Stimulated activated naive CD4-positive, alpha-beta T cell treated with Interleukin-2 at 50 U/mL for 16 hours (primary cell): ENCODE results near the gene RELA.
A peak's percentile ranks its signal among the peaks of the same experiment; 100 is the strongest.
"Not testable (repeated sequence)": the region's sequence is repeated elsewhere in the genome, so short reads cannot be mapped to it uniquely, and the experiment has no call there.

Experiments
- DNase-seq: peaks from one replicate; lab custom pipeline; 2025; lab: John Stamatoyannopoulos, UW

The RELA gene

DNA sequence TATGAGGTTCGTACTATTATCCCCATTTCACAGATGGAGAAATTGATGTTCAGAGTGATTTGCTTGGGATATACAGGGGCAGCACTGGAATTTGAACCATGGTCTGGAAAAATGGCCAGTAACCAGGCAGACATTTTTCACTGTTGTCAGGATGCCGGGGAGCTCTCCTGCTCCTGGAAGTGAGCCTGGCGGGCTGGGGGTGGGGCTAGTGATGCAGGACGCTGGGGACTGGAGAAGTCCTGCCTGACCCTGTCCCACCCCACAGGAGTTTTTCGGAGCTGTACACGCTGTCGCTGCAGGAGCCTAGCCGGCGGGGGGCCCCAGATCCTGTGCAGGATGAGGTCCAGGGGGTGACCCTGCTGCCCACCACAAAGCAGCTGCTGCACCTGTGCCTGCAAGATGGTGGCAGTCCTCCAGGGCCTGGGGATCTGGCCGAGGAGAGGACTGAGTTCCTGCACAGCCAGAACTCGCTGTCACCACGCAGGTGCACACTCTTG is 13.7 kb downstream of the RELA start:
- no peak for DNase-seq

DNA sequence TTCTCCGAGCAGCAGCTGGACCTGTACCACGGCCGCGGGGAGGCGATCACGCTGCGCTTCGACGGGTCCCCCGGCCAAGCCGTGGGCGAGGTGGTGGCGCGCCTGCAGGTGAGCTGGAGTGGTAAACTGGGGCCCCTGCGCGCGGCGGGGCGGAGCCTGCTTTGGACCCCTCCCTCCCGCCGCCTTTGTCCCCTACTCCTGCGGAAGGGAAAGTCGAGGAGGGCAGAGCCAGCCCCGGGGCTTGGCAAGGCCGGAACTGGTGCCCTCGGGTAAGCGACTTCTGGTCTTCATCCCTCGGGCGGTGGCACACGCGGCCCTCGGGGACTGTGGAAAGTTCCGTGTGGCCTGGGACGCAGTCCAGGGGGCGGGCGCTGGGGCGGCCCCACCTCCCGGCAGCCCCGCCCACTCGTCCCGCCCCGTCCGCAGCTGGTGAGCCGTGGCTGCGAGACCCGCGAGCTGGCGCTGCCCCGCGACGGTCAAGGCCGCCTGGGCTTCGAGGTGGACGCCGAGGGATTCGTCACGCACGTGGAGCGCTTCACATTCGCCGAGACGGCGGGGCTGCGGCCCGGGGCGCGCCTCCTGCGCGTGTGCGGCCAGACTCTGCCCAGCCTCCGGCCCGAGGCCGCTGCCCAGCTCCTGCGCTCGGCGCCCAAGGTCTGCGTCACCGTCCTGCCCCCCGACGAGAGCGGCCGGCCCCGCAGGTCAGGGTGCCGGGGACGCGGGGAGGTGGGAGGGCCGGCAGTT is 15.6 kb downstream of the RELA start:
- no peak for DNase-seq

DNA sequence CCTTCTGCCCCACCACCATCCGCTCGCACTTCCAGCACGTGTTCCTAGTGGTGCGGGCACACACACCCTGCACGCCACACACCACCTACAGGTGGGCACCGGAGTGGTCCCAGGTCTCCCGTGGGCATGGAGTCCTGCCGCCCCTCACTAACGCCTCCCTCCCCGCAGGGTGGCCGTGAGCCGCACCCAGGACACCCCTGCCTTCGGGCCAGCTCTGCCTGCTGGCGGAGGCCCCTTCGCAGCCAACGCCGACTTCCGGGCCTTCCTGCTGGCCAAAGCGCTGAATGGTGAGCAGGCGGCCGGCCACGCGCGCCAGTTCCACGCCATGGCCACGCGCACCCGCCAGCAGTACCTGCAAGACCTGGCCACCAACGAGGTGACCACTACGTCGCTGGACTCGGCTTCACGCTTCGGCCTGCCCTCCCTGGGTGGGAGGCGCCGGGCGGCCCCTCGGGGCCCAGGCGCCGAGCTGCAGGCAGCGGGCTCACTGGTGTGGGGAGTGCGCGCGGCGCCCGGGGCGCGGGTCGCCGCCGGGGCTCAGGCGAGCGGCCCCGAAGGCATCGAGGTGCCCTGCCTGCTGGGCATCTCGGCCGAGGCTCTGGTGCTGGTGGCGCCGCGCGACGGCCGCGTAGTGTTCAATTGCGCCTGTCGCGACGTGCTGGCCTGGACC is 16.3 kb downstream of the RELA start:
- no peak for DNase-seq

DNA sequence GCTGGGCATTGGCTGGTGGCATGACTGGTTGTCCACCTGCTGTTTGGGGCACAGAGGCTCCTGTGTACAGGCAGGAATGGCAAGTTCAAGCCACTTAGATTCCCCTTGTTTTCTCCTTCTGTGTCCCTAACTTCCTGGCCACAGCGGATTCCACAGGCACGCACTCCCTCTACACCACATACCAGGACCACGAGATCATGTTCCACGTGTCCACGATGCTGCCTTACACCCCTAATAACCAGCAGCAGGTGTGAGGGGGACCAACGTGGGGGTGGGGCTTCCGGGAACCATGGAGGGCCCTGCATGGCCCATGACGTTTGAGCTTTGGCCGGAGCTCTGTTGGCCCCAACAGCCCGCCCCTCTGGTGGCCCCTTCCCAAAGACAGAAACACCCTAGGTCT is 17.0 kb downstream of the RELA start:
- DNase-seq, result no peak

DNA sequence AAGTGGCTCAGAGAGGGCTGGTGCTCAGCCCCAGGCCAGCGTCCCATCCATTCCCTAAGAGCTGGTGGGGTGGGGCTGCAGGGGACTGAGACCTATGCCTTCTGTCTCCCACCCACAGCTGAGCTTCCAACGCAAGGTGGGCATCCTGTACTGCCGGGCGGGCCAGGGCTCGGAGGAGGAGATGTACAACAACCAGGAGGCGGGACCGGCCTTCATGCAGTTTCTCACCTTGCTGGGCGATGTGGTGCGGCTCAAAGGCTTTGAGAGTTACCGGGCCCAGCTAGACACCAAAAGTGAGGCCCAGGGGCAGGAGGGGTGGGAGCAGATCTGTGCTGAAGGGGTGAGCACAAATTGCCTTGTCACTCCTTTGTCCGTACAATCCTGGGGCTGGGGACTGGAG is 17.9 kb downstream of the RELA start:
- no peak for DNase-seq

DNA sequence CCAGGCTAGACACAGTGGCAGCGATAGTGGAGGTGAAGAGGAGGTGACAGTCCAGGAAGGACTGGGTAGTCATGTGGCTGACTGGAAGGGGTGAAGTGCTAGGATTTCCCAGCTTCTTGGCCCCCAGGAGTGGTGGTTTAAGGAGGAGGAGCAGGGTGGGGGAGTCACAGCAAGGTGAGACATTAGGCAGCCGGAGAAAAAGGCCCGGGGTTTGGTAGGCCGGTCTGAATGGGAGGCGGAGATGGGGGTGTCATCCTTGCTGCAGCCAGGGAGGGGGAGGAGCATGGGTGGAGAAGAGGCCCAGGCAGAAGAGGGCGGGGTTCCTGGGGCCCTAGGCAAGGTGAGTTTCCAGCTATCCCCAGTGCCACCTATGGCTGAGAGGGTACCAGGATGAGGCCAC is 18.7 kb downstream of the RELA start:
- DNase-seq, result peak; percentile 14

DNA sequence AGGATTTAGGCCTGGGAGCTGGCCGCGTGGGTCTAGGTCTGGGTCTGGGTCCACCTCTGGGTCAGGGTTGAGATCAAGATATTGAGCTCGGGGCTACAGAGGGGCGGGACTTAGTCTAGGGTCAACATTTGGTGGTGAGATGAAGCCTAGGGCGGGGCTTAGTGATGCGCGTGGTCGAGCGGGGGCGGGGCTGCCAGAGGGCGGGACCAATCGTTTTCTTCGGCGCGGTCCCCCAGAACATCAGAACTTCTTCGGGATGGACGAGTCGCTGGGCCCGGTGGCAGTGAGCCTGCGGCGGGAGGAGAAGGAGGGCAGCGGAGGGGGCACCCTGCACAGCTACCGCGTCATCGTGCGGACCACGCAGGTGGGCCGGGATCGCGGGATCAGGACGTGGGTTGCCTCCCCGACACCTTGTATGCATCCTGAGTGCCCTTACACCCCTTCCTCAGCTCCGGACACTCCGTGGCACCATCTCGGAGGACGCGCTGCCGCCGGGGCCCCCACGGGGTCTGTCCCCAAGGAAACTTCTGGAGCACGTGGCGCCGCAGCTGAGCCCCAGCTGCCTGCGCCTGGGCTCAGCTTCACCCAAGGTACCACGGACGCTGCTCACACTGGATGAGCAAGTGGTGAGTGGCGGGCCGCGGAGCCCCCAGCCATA is 20.6 kb downstream of the RELA start:
- DNase-seq, result no peak

DNA sequence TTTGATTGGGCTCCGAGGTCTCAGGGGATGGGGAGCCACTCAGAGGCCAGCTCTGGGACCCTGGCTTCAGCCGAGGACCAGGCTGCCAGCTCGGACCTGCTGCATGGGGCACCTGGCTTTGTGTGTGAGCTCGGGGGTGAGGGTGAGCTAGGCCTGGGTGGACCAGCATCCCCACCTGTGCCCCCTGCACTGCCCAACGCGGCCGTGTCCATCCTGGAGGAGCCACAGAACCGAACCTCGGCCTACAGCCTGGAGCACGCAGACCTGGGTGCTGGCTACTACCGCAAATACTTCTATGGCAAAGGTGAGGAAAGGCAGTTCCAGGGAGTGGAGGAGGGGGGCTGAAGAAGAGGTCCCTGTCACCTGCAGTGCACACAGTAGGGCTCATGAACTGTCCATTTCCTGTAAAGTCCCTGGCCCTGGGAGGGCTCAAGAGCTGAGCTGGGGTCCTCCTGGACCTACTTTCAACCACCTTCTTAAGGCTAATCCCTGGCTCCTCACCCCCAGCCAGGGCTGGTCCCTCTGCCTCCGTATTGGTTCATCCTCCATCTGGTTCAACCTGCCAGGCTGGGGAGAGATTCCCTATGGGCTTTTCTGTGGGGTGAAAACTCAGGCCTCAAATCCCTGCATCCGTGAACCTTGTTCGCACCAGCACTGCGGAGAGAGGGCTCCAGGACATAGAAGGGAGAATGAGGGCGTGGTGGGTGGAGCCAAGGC is 21.3 kb downstream of the RELA start:
- DNase-seq, result no peak

DNA sequence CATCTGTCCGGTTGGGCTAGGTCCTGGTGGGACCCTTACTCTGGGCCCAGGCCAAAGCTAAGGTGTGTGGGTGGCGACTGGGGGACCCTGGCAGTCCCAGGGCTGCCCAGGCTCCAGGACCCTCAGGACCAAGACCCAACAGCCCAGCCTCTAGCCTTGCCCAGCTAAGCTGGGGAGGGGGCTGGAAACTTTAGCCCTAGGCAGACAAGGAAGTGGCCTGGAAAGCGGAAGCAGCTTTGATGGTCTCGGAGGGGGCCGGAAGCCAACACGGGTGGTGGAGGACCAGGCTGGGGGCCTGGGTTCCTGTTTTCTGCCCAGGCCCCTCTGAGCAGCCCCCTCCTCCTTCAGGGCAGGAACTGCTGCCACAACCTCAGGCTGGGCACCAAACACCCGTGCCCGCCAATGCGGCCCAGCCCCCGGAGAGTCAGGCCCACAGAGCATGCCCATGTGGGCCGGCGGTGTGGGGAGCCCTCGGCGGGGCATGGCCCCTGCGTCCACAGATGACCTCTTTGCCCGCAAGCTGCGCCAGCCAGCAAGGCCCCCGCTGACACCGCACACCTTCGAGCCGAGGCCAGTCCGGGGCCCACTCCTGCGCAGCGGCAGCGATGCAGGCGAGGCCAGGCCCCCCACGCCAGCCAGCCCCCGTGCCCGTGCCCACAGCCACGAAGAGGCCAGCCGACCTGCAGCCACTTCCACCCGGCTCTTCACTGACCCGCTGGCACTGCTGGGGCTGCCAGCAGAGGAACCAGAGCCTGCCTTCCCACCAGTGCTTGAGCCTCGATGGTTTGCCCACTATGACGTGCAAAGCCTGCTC is 22.0 kb downstream of the RELA start:
- DNase-seq, result peak; percentile 11

DNA sequence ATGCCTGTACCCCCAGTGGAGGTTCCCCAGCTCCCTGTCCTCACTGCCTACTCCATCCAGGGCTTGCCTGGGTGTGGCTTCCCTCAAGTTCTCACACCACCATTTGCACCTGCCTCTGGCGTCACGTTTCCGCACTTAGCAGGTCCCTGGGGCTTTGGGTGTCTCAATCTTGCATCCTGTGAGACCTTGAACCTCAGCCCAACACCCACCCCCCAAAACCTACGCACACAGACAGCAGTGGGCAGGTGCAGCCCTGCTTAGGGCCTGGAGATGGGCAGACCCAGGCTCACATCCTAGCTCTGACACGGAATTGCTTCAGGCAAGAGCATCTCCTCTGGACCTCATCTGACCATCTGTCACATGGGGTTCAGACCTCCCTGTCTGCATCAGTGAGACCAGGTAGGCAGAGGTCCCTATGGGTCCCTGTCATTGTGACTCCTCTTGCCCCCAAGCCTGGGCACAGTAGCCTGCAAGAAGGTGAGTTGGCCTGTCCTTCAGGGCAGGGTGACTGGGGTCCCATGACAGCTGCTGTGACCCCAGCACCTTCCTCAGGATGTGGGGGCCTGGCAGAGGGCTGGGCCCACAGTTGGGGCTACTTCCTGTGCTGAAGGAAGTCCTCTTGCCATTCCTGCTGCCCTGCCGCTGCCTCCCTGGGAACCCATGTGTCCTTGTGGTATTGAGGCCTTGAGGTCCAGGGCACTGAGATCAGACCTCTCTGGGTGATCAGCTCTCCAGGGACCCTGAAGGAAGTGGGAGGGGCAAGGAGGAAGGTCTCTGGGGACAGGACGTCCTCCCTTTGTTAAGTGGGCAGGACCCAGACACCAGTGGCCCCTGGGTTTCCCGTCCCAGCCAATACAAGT is 22.9 kb downstream of the RELA start:
- DNase-seq, result peak; percentile 37

DNA sequence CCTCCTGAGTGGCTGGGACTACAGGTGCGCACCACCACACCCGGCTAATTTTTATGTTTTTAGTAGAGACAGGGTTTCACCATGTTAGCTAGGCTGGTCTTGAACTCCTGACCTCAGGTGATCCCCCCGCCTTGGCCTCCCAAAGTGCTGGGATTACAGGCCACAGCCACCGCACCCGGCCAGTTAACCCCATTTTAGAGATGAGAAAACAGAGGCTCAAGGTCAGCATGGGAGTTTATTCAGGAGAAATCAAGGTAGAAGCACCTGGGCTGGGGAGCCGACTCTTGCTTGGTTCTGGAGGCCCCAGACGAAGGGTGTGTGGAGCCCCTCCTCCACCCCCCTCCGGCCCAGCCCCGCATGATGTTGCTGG is 23.5 kb downstream of the RELA start:
- not testable (repeated sequence) for DNase-seq

DNA sequence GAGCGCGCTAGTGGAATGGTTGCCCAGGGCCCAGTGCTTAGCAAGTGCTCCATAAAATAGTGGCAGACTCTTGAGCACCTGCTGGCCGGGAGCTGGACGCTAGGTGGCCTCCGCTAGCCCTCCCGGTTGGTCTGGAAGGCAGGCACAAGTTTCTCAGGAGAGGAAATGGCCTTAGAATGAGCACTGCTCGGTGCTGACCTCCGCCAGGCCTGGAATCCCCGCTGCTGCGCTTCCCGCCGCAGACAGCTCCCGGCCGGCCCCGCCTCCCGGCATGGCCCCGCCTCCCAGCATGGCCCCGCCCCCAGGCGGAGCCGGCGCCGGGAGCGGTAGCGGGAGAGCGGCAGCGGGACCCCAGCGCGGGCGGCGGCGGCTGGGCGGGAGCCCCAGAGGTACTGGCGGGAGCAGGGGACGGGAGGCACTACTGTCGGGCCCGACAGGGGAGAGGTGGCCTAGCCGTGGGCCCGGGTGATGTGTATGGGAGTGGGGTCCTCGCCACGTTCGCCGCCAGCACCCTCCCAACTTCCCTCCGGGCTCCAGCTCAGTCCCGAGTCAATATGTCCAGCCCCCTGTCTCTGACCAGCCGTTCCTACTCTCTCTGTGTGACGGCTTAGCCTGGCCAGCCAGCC is 24.8 kb downstream of the RELA start, which contains the start of gene SIPA1:
TSS of gene SIPA1 (plus strand) at position 308 of the 626 bp plus-strand sequence. CDS start 2,821 bp downstream, outside the sequence.
- DNase-seq, result peak; percentile 54

DNA sequence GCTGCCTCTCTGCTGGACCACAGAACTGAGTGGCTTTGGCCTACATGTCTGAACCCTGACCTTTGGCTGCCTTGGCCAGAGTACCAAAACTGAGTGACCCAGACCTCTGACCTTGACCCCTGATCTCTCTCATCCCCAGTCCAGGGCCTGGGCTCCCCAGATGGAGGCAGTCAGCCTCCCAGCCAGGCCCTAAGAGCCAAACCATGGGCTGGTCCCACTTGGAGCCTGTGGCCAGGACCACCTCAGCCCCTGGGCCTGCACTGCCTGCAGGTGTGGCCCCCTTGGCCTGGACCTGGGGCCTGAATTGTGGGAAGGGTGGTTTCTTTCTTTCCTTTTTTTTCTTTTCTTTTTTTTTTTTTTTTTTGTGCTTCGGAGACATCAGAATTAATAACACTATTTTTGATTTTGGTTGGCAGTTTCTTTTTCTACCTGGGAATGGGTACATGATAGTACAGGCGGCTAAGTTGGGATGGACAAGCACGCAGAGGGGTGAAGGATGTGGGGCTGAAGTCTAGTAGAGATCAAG is 25.6 kb downstream of the RELA start:
- DNase-seq, result no peak

DNA sequence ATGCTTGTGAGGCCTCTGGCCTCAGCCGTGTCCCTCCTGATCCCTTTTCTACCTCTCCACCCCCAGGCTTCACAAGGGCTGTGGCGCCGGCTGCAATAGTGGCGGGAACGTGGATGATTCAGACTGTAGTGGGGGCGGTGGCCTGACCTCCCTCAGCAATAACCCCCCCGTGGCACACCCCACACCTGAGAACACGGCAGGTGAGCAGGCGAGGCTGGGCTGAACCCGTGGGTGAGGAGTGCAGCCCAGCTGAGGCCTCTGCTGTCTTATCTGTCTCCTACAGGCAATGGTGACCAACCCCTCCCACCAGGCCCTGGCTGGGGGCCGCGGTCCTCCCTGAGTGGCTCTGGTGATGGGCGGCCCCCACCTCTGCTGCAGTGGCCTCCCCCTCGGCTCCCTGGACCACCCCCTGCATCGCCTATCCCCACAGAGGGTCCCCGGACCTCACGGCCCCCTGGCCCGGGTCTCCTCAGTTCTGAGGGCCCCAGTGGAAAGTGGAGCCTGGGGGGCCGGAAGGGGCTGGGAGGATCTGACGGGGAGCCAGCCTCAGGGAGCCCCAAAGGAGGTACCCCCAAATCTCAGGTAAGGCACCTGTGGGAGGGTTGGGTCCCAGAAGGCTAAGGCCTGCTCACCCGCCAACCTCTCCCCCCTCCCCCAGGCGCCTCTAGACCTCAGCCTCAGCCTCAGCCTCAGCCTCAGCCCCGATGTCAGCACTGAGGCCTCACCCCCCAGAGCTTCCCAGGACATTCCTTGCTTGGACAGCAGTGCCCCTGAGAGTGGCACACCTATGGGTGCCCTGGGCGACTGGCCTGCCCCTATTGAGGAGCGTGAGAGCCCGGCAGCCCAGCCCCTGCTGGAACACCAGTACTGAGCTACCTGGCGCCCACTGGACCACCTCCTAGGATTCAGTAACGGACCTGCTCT is 26.3 kb downstream of the RELA start:
- no peak for DNase-seq

DNA sequence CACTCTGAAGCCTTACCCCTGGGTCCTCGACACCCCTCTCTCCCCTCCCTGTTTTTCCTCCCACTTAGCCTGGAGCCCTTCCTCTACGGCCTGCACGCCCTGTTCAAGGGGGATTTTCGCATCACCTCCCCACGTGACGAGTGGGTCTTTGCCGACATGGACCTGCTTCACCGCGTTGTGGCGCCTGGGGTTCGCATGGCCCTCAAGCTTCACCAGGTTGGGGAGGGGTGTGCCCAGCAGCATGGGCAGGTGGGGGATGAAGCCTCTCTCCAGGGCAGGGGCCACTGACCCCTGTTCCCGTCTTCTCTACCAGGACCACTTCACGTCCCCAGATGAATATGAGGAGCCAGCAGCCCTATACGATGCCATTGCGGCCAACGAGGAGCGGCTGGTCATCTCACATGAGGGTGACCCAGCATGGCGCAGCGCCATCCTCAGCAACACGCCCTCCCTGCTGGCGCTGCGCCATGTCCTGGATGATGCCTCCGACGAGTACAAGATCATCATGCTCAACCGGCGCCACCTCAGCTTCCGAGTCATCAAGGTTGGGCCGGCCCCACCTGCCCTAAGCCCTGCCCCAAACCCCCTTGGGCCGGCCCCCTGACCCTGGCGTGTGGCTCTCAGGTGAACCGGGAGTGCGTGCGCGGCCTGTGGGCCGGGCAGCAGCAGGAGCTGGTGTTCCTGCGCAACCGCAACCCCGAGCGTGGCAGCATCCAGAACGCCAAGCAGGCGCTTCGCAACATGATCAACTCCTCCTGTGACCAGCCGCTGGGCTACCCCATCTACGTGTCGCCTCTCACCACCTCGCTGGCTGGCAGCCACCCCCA is 27.6 kb downstream of the RELA start:
- DNase-seq, result no peak

DNA sequence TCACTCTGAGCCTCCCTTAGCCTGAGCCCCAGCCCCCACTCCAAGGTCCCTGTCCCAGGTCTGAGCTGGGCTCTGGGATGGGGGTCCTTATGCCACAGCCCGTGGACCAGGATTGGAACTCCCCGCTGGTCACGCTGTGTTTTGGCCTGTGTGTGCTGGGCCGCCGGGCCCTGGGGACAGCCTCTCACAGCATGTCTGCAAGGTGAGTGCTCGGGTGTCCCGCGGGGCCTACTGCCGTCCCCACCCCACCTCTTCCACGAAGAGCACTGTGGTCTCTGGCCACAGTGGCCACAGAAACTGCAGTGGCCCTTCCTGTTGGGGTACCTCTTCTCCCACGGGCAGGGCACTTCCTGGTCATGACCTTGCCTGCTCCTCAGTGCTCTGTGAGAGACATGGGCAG is 28.3 kb downstream of the RELA start:
- DNase-seq, result no peak

DNA sequence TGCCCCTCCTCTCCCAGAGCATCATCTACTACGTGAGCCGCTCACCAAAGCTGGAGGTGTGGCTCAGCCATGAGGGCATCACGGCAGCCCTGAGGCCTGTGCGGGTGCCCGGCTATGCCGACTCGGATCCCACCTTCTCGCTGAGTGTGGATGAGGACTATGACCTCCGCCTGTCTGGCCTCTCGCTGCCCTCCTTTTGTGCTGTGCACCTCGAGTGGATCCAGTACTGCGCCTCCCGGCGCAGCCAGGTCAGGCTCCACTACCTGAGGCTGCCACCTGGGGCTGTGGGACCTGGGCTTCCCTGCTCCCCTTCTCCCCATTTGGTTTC is 28.6 kb downstream of the RELA start:
- DNase-seq, result no peak
